SH-SY5Y (cell line): Measurements from ENCODE around the gene ZNF687.
A peak's percentile ranks its signal among the peaks of the same experiment; 100 is the strongest.

ENCODE experiments used
- GATA2 ChIP-seq: IDR thresholded peaks from 2 replicates; pipeline ENCODE4 v1.6.1; 2011; ENCODE audit warnings: mild to moderate bottlenecking, low read depth, low read length
- GATA3 ChIP-seq: IDR thresholded peaks from 2 replicates; pipeline ENCODE4 v1.6.1; 2011; ENCODE audit warnings: low read depth, mild to moderate bottlenecking, low read length, moderate library complexity

The ZNF687 gene

DNA sequence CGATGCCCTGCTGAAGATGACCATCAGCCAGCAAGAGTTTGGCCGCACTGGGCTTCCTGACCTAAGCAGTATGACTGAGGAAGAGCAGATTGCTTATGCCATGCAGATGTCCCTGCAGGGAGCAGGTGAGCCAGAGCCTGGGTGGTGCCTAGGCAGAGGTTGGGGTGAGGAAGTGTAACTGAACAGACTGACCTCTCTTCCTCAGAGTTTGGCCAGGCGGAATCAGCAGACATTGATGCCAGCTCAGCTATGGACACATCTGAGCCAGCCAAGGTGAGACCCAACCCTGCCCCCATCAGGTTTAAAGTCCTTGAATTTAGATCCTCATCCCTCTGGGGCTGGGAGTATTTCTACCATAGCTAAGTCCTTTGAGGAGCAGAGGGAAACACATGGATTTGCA, 15.8 kb upstream of the ZNF687 start:
- no peak for TF ChIP-seq GATA2
- no peak for TF ChIP-seq GATA3

DNA sequence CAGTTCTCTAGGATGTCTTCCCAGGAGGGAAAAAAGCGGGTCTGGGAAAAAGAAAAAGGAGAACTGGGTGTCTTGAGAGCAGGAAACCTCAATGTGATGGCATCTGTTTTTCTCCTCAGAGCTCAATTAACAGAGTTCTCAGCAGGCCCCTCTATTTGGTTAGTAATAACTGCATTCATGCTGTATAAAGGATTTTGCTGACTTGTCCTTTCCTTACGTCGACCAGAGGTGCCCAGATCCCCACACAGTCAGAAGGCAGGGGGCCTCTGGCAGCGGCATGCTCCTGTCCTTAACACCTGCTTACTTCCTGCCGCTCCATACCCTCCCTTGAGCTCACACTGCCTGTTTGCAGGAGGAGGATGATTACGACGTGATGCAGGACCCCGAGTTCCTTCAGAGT, 15.3 kb upstream of the ZNF687 start:
- no peak for TF ChIP-seq GATA2
- no peak for TF ChIP-seq GATA3

DNA sequence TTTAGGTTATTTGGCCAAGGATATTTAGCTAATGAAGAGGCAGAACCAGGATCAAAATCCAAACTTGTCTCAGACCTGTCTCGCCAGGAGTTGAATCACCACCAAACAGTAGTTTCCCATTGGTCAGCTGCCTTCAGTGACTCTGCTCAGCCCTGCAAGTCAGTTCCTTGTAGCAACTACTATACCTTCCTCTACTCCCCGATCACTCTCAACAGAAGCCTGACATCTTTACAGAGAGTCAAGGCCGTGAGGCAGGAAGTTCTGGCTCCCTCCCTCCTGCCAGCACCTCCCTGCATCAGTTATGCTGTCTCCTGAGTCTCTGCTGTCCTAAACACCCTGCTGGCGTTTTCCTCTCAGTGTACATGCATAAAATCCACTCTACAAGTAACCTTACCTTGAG, 14.3 kb upstream of the ZNF687 start:
- TF ChIP-seq GATA3 = no peak

DNA sequence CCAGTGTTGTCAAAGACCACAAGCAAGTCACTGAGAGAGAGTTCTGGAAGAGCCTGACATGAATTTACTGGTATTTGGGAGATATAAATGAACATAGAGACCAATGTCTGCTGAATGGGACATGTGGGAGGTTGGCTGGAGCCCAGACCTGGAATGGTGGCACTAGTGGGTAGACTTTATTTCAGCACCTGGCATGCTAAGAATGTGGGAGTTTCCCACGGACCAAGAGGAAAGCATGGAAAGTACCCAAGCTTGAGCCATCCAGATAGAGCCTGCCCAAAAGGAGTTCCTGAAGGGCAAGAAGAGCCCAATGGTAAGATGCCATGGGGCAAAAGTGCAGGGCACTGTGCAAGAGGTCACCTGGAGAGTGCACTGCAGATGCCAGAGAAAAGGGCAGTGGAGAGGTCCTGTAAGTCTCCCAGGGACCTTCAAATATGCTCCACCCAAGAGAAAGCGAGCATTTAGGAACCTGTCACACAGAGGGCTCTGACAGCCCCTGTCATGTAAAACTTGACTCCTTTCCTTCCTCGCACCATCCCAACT, 8.1 kb upstream of the ZNF687 start:
- no peak for TF ChIP-seq GATA3
- no peak for TF ChIP-seq GATA2

DNA sequence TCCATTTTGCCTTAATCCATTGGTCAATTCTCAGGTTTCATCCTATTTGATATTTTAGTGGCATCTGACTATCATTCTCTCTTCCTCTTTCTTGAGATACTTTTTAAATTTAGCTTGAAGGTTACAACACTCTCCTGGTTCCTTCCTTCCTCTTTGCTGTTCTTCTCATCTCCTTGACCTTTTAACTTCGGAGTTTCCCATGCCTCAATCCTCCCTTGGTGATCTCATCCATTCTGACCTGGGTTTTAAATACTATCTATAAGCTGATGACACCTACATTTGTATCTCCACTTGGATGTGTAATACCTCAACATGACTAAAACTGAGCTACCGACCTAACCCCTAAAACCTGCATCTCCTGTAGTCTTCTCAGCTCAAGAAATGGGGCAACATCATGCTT, 4.8 kb upstream of the ZNF687 start:
- TF ChIP-seq GATA2 = no peak
- TF ChIP-seq GATA3 = no peak

DNA sequence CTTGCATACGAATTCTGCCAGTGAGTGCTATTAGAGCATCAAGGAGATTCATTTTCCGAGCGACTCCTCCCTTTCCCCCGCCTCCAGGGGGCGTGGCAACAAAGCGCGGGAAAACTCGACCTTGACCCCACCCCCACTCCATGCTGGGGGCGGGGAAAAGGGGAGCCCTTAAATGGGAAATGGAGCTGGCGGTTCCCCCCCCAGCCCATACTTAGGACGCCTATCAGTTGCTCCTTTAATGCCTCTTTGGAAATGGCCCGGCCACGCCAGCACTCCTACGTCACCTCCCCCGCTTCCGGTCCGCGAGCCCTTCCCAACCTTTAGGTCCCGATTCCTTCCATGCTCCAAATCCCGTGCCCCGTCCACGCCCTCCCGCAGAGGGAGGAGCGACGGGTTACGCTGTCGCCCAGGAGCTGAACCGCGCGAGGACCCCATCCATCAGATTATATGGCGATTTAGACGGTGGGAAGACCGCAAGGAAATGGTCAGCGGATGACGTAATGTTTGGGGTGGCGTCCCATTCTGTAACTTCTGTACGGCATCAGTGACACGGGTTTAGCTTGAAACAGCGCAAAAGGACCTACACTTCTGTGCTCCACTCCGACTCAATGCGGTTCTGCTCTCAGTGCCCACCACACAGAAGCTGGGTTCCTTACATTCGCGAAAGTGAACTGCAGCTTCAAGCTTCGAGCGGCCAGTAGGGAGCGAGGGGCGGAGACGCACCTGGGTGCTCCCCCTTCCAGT, 702 bp upstream of the ZNF687 start:
- TF ChIP-seq GATA3 (no peak), GATA2 (0 out of 2 replicates have a peak, but pooled peaks have one; percentile 14)

DNA sequence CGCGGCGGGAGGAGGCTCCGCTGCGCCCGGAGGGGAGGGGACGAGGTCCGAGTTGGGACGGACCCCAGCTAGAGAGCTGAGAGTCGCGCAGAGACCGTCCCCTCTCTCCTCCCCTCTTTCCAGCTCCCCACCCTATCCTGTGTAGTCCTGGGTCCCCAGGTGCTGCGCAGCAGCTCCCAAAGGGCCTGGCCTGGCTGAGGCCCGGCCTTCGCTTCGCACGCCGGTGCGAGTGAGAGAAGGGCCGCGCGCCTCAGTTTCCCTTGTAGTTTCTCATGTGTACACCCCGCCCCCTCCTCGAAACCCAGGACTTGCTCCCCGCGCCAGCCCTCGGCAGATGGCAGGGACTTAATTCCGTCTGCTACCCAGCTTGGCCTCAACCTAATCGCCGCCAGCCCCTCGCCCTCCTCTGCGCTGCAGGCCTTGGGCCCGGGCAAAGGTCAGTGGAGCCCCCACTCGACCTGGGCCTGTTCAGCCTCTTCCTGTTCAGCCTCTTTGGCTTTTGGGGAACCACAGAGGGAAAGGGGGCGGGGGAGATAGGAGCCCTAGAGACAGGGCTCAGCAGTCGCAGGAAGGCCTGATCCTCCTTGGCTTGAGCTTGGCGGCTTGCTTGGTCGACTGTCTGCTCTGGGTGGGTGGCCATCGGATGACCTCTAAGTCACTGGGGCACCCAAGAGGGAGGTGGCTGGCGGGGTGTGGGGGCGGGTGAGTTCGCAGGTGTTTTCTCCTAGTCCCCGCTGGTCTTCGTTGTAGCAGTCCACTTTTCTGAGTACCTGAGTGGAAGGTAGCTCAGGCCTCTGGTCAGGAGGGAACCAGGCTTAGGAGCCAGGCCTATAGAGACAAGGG, 1.0 kb downstream of the ZNF687 start:
- no peak for TF ChIP-seq GATA2
- TF ChIP-seq GATA3 = no peak

DNA sequence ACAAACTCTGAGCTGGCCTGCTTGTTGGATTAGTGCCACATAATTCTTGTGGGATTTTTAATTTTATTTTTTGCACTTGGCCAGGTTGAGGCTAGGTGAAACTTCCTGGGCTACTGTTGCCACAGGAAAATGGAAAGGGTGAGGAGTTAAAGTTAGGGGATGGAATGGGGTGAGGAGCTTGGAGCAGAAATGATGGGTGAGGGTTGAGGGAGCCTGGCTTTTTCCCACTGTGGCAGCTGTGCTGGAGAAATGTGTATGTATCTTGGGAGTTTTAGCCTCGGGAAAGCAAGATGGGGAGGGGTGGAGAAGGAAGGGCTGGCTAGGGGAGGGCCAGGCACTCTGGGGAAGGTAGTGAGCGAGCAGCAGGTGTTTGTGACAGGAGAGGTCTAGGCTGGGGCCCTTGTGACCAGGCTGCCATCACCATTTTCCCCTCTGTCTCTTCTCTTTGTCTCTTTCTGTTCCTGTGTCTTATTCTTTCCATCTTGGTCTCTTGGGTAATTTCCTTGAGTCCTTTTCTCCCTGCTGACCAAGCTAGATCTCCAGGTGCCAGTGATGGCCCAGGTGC, 2.0 kb downstream of the ZNF687 start:
- TF ChIP-seq GATA2 (no peak), GATA3 (no peak)

DNA sequence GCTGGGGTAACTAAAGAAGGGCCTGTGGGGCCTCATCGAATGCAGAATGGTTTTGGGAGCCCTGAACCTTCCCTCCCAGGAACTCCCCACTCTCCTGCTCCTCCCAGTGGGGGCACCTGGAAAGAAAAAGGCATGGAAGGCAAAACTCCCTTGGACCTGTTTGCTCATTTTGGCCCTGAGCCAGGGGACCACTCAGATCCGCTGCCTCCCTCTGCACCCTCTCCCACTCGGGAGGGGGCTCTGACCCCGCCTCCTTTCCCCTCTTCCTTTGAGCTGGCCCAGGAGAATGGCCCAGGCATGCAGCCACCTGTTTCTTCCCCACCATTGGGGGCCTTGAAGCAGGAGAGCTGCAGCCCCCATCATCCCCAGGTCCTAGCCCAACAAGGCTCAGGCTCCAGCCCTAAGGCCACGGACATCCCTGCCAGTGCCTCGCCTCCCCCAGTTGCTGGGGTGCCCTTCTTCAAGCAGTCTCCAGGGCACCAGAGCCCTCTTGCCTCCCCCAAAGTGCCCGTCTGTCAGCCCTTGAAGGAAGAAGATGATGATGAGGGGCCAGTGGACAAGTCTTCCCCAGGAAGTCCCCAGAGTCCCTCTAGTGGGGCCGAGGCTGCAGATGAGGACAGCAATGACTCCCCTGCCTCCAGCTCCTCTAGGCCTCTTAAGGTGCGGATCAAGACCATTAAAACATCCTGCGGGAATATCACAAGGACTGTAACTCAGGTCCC, 4.7 kb downstream of the ZNF687 start:
- no peak for TF ChIP-seq GATA3
- no peak for TF ChIP-seq GATA2

DNA sequence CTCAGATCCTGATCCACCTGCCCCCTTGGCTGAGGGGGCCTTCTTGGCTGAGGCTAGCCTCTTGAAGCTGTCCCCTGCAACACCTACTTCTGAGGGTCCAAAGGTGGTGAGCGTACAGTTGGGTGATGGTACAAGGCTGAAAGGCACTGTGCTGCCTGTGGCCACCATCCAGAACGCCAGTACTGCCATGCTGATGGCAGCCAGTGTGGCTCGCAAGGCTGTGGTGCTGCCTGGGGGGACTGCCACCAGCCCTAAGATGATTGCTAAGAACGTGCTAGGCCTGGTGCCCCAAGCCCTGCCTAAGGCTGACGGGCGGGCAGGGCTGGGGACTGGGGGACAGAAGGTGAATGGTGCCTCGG, 5.2 kb downstream of the ZNF687 start:
- no peak for TF ChIP-seq GATA3
- TF ChIP-seq GATA2 = no peak

DNA sequence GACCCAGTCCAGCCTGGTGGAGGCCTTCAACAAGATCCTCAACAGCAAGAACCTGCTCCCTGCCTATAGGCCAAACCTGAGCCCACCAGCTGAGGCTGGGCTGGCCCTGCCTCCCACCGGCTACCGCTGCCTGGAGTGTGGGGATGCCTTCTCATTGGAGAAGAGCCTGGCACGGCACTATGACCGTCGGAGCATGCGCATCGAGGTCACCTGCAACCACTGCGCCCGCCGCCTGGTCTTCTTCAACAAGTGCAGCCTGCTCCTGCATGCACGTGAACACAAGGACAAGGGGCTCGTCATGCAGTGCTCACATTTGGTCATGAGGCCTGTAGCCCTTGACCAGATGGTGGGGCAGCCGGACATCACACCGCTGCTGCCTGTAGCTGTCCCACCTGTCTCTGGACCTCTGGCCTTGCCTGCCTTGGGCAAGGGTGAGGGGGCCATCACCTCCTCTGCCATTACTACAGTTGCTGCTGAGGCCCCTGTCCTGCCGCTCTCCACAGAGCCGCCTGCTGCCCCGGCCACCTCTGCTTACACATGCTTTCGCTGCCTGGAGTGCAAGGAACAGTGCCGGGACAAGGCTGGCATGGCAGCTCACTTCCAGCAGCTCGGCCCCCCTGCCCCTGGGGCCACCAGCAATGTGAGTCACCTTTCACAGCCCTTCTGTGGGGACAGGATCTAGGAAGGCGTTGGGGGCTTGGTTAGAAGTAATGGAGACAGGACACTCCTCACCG, 5.8 kb downstream of the ZNF687 start:
- TF ChIP-seq GATA2 (no peak), GATA3 (no peak)

DNA sequence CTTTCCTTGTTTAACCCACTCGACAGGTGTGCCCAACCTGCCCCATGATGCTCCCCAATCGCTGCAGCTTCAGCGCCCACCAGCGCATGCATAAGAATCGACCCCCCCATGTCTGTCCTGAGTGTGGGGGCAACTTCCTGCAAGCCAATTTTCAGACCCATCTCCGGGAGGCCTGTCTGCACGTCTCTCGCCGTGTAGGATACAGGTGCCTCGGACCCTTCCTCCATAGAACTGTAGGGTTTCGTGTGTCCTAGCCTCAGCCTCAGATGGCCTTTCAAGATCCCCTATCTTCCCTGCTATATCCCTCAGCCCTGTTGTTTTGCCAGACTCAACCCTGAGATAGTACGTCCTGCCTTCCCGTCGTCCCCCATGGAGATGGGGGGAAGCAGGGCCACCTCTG, 6.4 kb downstream of the ZNF687 start:
- TF ChIP-seq GATA3 (no peak), GATA2 (no peak)

DNA sequence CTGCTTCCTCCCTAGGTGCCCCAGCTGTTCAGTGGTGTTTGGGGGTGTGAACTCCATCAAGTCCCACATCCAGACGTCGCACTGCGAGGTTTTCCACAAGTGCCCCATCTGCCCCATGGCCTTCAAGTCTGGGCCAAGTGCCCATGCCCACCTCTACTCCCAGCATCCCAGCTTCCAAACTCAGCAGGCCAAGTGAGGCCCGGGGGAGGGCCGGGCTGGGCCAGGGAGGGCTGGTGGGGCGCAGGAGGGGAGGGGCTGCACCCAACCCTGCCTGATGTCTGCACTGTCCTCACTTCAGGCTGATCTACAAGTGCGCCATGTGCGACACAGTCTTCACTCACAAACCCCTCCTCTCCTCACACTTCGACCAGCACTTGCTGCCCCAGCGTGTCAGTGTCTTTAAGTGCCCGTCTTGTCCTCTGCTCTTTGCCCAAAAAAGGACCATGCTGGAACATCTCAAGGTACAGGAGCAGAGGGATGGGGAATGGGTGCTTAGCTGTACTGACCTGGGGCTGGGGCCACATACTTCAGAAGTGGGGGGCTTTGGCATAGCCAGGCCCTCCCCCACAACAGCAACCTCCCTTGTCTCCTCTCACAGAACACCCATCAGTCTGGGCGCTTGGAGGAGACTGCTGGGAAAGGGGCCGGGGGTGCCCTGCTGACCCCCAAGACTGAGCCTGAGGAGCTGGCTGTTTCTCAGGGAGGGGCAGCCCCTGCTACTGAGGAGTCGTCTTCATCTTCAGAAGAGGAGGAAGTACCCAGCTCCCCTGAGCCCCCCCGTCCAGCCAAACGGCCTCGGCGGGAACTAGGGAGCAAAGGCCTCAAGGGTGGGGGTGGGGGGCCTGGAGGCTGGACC, 7.2 kb downstream of the ZNF687 start:
- no peak for TF ChIP-seq GATA3
- TF ChIP-seq GATA2 = no peak
